RWPE1 (cell line): ENCODE results near the gene NT5DC4.
"Not testable (repeated sequence)": the region's sequence is repeated elsewhere in the genome, so short reads cannot be mapped to it uniquely, and the experiment has no call there.

ENCODE experiments used
- CTCF ChIA-PET: fragments of 350-600 bp; sonication (Branson Sonifier 250); formaldehyde crosslinking; extraction: SDS; loops from one replicate; lab custom pipeline; 2021; lab: Yijun Ruan, JAX
- POLR2A ChIA-PET: fragments of 400-600 bp; formaldehyde crosslinking; extraction: SDS; loops from one replicate; lab custom pipeline; 2020; ENCODE audit warnings: antibody characterized with exemption; ENCODE audit not compliant: low non-redundant PET; lab: Yijun Ruan, JAX
- DNase-seq: peaks from one replicate; pipeline ENCODE4 v3.0.0; 2012; ENCODE audit warnings: low spot score
- H3K27ac ChIP-seq: fragments of 450-650 bp; 2 replicates; pipeline ENCODE4 v1.5.1; 2017
- TF ChIP-seq, protein P1 (sequence below): fragments of 450-650 bp; conservative IDR thresholded peaks from 2 replicates; pipeline ENCODE4 v1.5.1; 2017; ENCODE audit warnings: low read depth, mild to moderate bottlenecking

NT5DC4 gene

DNA sequence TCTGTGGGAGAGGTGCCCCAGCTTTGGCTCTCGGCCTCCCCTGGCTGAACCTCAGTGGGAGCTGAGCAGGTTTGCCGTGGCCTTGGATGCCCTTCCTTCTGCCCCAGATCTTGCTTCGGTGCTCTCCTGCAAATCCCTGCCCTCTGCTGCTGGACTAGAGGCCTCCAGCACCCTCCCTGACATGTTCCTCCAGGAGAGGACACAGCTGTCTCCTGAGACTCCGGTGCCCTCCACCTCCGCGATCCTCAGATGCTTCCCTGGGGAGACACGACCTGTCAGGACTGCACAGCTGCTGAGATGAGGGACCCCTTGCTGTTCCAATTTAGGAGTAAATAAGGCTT is 7.3 kb upstream of the NT5DC4 start:
- no peak overlapping the region for H3K27ac ChIP-seq
- ChIA-PET POLR2A (no interaction called here), CTCF (interaction anchor here (0.6 to 0.9 kb wide), 2 partner anchors 113 to 392 kb away, joined by 3 to 5 read pairs; no protein-coding TSS in a partner anchor)

DNA sequence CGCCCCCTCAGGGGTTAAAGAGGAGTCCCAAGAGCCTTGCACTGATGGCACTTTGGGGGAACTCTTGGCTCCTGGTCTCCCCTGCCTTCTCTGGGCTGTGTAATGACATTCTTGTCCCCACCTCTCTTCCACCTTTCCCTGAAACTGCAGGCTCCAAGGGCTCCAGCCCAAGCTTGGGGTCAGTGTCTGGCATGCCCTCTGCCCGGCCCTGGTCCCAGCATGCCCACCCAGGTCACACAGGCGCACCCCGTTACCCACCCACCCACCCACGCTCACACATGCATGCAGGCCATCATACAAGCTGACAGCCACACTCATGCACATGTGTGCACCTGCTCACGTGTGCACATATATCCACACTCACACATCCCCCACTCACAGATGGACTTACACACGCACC is 6.9 kb upstream of the NT5DC4 start:
- ChIA-PET POLR2A (no interaction called here), CTCF (interaction anchor here (0.6 to 0.9 kb wide), 2 partner anchors 113 to 393 kb away, joined by 3 to 5 read pairs; no protein-coding TSS in a partner anchor)
- TF ChIP-seq, protein P1, sequence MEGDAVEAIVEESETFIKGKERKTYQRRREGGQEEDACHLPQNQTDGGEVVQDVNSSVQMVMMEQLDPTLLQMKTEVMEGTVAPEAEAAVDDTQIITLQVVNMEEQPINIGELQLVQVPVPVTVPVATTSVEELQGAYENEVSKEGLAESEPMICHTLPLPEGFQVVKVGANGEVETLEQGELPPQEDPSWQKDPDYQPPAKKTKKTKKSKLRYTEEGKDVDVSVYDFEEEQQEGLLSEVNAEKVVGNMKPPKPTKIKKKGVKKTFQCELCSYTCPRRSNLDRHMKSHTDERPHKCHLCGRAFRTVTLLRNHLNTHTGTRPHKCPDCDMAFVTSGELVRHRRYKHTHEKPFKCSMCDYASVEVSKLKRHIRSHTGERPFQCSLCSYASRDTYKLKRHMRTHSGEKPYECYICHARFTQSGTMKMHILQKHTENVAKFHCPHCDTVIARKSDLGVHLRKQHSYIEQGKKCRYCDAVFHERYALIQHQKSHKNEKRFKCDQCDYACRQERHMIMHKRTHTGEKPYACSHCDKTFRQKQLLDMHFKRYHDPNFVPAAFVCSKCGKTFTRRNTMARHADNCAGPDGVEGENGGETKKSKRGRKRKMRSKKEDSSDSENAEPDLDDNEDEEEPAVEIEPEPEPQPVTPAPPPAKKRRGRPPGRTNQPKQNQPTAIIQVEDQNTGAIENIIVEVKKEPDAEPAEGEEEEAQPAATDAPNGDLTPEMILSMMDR, result no peak
- no peak overlapping the region for H3K27ac ChIP-seq
- DNase-seq, result no peak

More for the DNA sequence above, 7.3 kb upstream of the NT5DC4 start:
- TF ChIP-seq, protein P1, result no peak
- no peak for DNase-seq

DNA sequence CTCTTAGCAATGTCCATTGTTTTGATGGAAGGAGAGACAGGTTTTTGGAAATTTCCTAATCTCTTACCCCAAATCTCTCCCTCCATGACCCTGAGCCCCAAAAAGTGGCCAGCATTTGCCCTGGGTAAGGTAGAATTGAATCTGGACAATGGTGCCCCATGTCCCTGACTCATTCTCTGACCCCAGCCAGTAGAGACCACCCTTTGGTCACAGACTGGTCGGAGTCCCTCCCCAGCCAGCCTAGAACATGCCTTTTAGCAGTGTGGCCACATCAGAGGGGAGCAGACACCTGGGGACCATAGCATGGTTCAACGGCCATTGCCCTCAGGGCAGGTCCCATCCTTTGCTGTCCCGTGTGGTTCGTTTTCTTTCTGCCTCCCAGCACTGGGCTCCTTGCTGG is 6.5 kb upstream of the NT5DC4 start:
- no peak for DNase-seq
- POLR2A ChIA-PET, result no interaction called here
- TF ChIP-seq, protein P1, result no peak
- H3K27ac ChIP-seq, result peak overlapping the region; percentile 10; the same call in 1 of the 2 replicates
- CTCF ChIA-PET, result no interaction called here

DNA sequence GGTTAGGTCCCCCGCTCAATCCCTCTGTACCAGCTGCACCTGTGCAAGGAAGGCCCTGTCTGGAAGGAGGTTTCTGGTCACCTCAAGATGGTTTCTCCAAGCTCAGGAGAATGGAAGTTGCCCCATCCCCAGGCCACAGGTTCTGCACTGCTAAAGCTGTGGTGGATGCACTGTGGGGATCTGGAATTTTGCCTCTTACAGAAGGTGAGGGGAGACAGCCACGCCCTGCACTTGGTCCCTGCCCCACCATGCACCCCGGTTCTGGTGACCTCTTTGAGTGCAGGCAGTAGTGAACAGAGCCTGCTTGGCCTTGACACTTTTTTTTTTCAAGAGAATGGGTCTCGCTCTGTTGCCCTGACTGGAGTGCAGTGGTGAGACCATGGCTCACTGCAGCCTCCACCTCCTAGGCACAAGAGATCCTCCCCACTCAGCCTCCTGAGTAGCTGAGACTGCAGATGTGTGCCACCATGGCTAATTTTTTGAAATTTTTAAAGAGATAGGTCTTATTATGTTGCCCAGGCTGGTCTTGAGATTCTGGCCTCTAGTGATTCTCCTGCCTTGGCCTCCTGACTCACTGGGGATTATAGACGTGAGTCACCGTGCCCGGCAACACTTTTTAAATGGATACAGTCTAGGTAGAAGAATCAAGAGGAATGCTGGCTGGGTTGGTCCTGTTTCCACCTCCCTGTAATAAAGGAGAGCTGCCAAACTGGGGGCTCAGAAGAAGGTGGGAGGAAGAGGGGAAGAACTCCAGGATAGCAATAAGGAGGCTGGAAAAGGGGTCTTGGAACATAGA is 5.8 kb upstream of the NT5DC4 start:
- peak overlapping the region; percentile 10; the same call in 1 of the 2 replicates for H3K27ac ChIP-seq
- ChIA-PET POLR2A (interaction anchor here (0.6 kb wide), 1 partner anchor 70 kb away, joined by 7 read pairs; no protein-coding TSS in a partner anchor), CTCF (interaction anchor here (1.1 kb wide), 1 partner anchor 117 kb away, joined by 4 read pairs; no protein-coding TSS in a partner anchor)
- TF ChIP-seq, protein P1, result no peak
- peak; percentile 65 for DNase-seq

DNA sequence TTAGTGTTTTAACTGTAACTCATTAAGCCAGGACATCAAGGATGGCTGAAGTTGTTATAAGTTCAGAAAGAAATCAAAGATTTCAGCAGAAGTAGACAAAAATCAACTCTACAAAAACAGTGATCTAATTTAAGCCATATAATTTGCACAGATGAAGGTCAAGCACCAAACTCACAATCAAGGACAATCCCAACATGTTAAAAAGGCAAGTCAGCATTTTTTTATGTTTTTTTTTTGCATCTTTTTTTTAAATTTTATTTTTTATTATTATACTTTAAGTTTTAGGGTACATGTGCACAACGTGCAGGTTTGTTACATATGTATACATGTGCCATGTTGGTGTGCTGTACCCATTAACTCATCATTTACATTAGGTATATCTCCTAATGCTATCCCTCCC is 4.7 kb upstream of the NT5DC4 start:
- DNase-seq, H3K27ac ChIP-seq: not testable (repeated sequence)
- CTCF ChIA-PET, result interaction anchor here (0.6 to 1.1 kb wide), 2 partner anchors 17 to 119 kb away, joined by 3 to 4 read pairs; no protein-coding TSS in a partner anchor
- POLR2A ChIA-PET, result interaction anchor here (0.6 kb wide), 1 partner anchor 71 kb away, joined by 7 read pairs; no protein-coding TSS in a partner anchor

DNA sequence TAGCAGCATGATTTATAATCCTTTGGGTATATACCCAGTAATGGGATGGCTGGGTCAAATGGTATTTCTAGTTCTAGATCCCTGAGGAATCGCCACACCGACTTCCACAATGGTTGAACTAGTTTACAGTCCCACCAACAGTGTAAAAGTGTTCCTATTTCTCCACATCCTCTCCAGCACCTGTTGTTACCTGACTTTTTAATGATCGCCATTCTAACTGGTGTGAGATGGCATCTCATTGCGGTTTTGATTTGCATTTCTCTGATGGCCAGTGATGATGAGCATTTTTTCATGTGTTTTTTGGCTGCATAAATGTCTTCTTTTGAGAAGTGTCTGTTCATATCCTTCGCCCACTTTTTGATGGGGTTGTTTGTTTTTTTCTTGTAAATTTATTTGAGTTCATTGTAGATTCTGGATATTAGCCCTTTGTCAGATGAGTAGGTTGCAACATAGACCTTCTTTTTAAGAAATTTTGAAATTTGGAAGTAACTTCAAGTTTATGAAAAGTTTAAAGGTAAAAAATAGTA is 3.9 kb upstream of the NT5DC4 start:
- H3K27ac ChIP-seq, CTCF ChIA-PET, POLR2A ChIA-PET, DNase-seq: not testable (repeated sequence)

DNA sequence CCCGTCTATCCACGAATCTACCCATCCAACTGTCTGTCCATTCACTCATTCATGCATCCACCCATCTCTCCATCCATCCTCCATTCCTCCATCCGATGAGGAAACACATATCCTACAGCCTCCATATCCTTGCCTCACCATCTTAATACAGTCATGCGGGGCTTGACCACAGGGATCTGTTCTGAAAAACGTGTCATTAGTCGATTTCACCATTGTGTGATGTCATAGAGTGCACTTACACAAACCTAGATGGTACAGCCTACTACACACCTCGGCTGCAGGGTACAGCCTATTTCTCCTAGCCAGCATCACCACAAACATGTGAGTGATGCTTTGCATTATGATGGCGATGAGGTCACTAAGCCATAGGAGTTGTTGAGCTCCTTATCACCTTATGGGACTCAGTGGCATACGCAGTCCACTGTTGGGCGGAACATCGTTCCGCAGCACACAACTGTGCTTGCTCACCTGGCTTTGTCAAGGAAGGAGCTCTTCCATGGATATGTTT is 1.9 kb upstream of the NT5DC4 start:
- TF ChIP-seq, protein P1, result no peak
- no peak overlapping the region for H3K27ac ChIP-seq
- DNase-seq, result no peak
- CTCF ChIA-PET, result interaction anchor here (0.6 kb wide), 1 partner anchor 238 kb away, joined by 3 read pairs; no protein-coding TSS in a partner anchor
- POLR2A ChIA-PET, result no interaction called here
